ENCODE results near the gene EFCAB11.

The EFCAB11 gene

DNA sequence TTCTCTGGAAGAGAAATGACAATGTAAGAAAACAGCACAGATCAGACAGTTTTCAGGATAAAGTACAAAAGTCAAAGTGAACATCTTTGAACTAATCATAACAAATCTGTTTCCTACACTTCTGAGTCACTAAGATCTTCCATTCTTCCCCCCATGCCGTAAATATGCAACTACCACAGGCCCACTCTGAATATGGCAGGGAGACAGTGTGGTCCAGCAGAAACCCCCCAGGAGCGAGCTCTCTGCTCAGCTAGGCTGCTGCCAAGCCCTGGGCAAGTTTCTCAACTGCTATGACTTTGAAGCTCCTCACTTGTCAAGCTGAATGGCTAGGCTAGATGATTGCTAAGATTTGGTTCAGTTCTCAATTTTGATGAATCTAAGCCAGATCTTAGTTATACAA lies 148.1 kb downstream of the EFCAB11 start:
- no peak overlapping the region for H2AFZ ChIP-seq (ENCODE audit: low read length)
- H3K79me2 ChIP-seq (ENCODE audit: insufficient read depth, low read length) = no peaks in the 10 kb centered on the region

DNA sequence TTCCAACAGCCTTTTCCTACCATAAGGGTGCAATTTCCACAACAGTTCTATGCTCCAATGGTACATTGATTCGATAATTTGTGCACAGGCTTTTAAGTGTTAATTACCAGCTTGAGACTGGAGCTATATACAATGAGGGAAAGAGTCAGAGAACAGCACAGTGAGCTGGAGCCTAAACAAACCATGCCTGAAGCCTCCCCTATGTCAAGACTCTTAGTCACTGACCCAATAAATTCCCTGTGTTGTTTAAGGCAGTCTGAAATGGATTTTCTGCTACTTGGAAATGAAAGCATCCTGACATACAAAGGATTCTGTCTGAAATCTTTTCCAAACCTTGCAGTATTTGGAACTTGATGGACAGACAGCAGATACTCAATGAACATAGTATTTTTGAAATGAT lies 149.0 kb downstream of the EFCAB11 start:
- H3K27me3 ChIP-seq (ENCODE audit: insufficient read depth, low read length) = 0 out of 2 replicates have a peak, but pooled peaks cover 7% of the 10 kb centered on the region
- no peak overlapping the region for H3K9ac ChIP-seq (ENCODE audit: low read length)
- H3K9me2 ChIP-seq (ENCODE audit: low read depth, low read length) = no peaks in the 10 kb centered on the region
- H3K4me1 ChIP-seq (ENCODE audit: insufficient read depth, low read length, severe bottlenecking) = no peaks in the 10 kb centered on the region
- no peaks in the 10 kb centered on the region for H3K9me3 ChIP-seq (ENCODE audit: low read length)
- no peaks in the 10 kb centered on the region for H3K79me2 ChIP-seq (ENCODE audit: insufficient read depth, low read length)
- H3K4me3 ChIP-seq (ENCODE audit: low read depth, low read length, poor library complexity, severe bottlenecking) = no peak overlapping the region
- no peak overlapping the region for H3K4me2 ChIP-seq (ENCODE audit: low read length)
- H2AFZ ChIP-seq (ENCODE audit: low read length) = no peak overlapping the region
- H3F3A ChIP-seq (ENCODE audit: insufficient read depth, low read length) = no peaks in the 10 kb centered on the region
- TF ChIP-seq EZH2 (IDR thresholded peaks at IDR 0.05; ENCODE audit: borderline replicate concordance, low read length) = no peak
- TF ChIP-seq, protein P1, sequence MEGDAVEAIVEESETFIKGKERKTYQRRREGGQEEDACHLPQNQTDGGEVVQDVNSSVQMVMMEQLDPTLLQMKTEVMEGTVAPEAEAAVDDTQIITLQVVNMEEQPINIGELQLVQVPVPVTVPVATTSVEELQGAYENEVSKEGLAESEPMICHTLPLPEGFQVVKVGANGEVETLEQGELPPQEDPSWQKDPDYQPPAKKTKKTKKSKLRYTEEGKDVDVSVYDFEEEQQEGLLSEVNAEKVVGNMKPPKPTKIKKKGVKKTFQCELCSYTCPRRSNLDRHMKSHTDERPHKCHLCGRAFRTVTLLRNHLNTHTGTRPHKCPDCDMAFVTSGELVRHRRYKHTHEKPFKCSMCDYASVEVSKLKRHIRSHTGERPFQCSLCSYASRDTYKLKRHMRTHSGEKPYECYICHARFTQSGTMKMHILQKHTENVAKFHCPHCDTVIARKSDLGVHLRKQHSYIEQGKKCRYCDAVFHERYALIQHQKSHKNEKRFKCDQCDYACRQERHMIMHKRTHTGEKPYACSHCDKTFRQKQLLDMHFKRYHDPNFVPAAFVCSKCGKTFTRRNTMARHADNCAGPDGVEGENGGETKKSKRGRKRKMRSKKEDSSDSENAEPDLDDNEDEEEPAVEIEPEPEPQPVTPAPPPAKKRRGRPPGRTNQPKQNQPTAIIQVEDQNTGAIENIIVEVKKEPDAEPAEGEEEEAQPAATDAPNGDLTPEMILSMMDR (IDR thresholded peaks at IDR 0.05; ENCODE audit: low read length) = no peak
- no peaks in the 10 kb centered on the region for H4K20me1 ChIP-seq (ENCODE audit: insufficient read depth, low read length)
- no peak overlapping the region for H3K27ac ChIP-seq (ENCODE audit: low read depth, low read length, poor library complexity, severe bottlenecking)
- H3K36me3 ChIP-seq (ENCODE audit: insufficient read depth, low read length) = no peaks in the 10 kb centered on the region

More for the DNA sequence above, 148.1 kb downstream of the EFCAB11 start:
- Histone ChIP-seq H3K36me3 (ENCODE audit: insufficient read depth, low read length) (no peaks in the 10 kb centered on the region), H4K20me1 (ENCODE audit: insufficient read depth, low read length) (no peaks in the 10 kb centered on the region), H3K9me2 (ENCODE audit: low read depth, low read length) (no peaks in the 10 kb centered on the region), H3K27me3 (ENCODE audit: insufficient read depth, low read length) (0 out of 2 replicates have a peak, but pooled peaks cover 7% of the 10 kb centered on the region), H3K4me2 (ENCODE audit: low read length) (no peak overlapping the region), H3K4me1 (ENCODE audit: insufficient read depth, low read length, severe bottlenecking) (no peaks in the 10 kb centered on the region), H3K9ac (ENCODE audit: low read length) (no peak overlapping the region), H3K27ac (ENCODE audit: low read depth, low read length, poor library complexity, severe bottlenecking) (no peak overlapping the region), H3K4me3 (ENCODE audit: low read depth, low read length, poor library complexity, severe bottlenecking) (no peak overlapping the region), H3K9me3 (ENCODE audit: low read length) (no peaks in the 10 kb centered on the region), H3F3A (ENCODE audit: insufficient read depth, low read length) (no peaks in the 10 kb centered on the region)
- TF ChIP-seq, protein P1 (IDR thresholded peaks at IDR 0.05; ENCODE audit: low read length) = no peak
- no peak for TF ChIP-seq EZH2 (IDR thresholded peaks at IDR 0.05; ENCODE audit: borderline replicate concordance, low read length)

DNA sequence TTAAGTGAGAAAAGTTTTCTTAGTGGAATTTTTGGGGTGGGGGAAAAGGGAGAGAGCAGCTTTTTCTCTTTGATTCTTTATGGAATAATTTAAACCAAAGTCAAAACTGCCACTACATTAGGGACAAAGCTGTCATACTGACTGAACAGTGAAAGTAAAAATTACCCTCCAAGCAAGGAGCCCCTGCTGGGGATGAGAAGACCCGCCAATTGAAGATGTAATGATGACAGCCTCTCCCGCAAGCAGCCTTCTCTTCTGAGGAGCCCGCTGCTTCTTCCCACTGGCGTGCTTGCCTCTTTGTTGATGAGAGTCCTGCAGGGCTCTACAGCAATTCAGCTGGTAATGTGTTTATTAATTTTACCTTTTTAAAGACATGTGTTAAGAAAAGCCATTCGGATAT lies 151.0 kb downstream of the EFCAB11 start:
- H3K79me2 ChIP-seq (ENCODE audit: insufficient read depth, low read length) = no peaks in the 10 kb centered on the region
- H3K9ac ChIP-seq (ENCODE audit: low read length) = no peak overlapping the region
- no peaks in the 10 kb centered on the region for H3K27me3 ChIP-seq (ENCODE audit: insufficient read depth, low read length)
- no peaks in the 10 kb centered on the region for H3K36me3 ChIP-seq (ENCODE audit: insufficient read depth, low read length)
- H3K4me3 ChIP-seq (ENCODE audit: low read depth, low read length, poor library complexity, severe bottlenecking) = no peak overlapping the region
- no peak overlapping the region for H3K27ac ChIP-seq (ENCODE audit: low read depth, low read length, poor library complexity, severe bottlenecking)
- H3K4me2 ChIP-seq (ENCODE audit: low read length) = no peak overlapping the region
- no peaks in the 10 kb centered on the region for H4K20me1 ChIP-seq (ENCODE audit: insufficient read depth, low read length)
- no peaks in the 10 kb centered on the region for H3K9me3 ChIP-seq (ENCODE audit: low read length)
- H3K4me1 ChIP-seq (ENCODE audit: insufficient read depth, low read length, severe bottlenecking) = no peaks in the 10 kb centered on the region
- H3K9me2 ChIP-seq (ENCODE audit: low read depth, low read length) = no peaks in the 10 kb centered on the region
- H3F3A ChIP-seq (ENCODE audit: insufficient read depth, low read length) = no peaks in the 10 kb centered on the region
- TF ChIP-seq, protein P1 (IDR thresholded peaks at IDR 0.05; ENCODE audit: low read length) = no peak
- TF ChIP-seq EZH2 (IDR thresholded peaks at IDR 0.05; ENCODE audit: borderline replicate concordance, low read length) = no peak
- no peak overlapping the region for H2AFZ ChIP-seq (ENCODE audit: low read length)
